MCF 10A (cell line): ENCODE results near the gene SFRP4. TPM values are rescaled to one million over a fixed set of nuclear protein-coding genes. Genes with fewer than 3 reads are reported as not detected.

ENCODE experiments used
- BruUV-seq: library from RNA; stranded (reverse); fragments of 400-500 nt; replicated peaks from 2 replicates; lab custom pipeline; 2021; lab: Mats Ljungman, UMichigan
- CTCF ChIA-PET: fragments of 300-600 bp; sonication (Branson Sonifier 250); formaldehyde crosslinking; extraction: SDS; loops from one replicate; lab custom pipeline; 2021; ENCODE audit warnings: antibody characterized with exemption, inconsistent platforms; lab: Yijun Ruan, JAX
- POLR2A ChIA-PET: fragments of 300-600, 350-650 bp; sonication (Branson Sonifier 250); formaldehyde crosslinking; extraction: SDS; loops from one replicate; lab custom pipeline; 2020; ENCODE audit warnings: antibody characterized with exemption, inconsistent platforms; lab: Yijun Ruan, JAX
- DNase-seq: peaks from one replicate; pipeline ENCODE4 v3.0.0-alpha.2; 2018; ENCODE audit not compliant: unreplicated experiment
- H3K27ac Mint-ChIP-seq: one replicate; pipeline ENCODE4 v1.8.0; 2022; ENCODE audit warnings: mild to moderate bottlenecking, low read depth, mixed read lengths; ENCODE audit not compliant: unreplicated experiment
- H3K27me3 Mint-ChIP-seq: one replicate; pipeline ENCODE4 v1.8.0; 2022; ENCODE audit warnings: mixed read lengths; ENCODE audit not compliant: insufficient read depth, unreplicated experiment
- H3K36me3 Mint-ChIP-seq: one replicate; pipeline ENCODE4 v1.8.0; 2022; ENCODE audit warnings: mild to moderate bottlenecking, moderate library complexity, mixed read lengths; ENCODE audit not compliant: insufficient read depth, unreplicated experiment
- H3K4me1 Mint-ChIP-seq: one replicate; pipeline ENCODE4 v1.8.0; 2022; ENCODE audit warnings: mixed read lengths; ENCODE audit not compliant: insufficient read depth, unreplicated experiment
- H3K4me3 Mint-ChIP-seq: one replicate; pipeline ENCODE4 v1.8.0; 2022; ENCODE audit warnings: mild to moderate bottlenecking, moderate library complexity, mixed read lengths; ENCODE audit not compliant: unreplicated experiment
- H3K9me3 Mint-ChIP-seq: one replicate; pipeline ENCODE4 v1.8.0; 2022; ENCODE audit warnings: mixed read lengths; ENCODE audit not compliant: unreplicated experiment
- intact Hi-C: fragments of 100-400 bp; cut with micrococcal nuclease; formaldehyde crosslinking; loops from 2 replicates; pipeline ENCODE4 v1.14.1; 2022
- total RNA-seq: library from RNA; stranded (reverse); gene quantifications from 2 replicates; pipeline ENCODE4 v1.2.3, GENCODE V29; 2022
- TF ChIP-seq, protein P1 (sequence below): fragments of 200-600 bp; IDR thresholded peaks from one replicate; pipeline ENCODE4 v1.8.0; 2022; ENCODE audit warnings: antibody characterized with exemption, mild to moderate bottlenecking; ENCODE audit not compliant: unreplicated experiment

The SFRP4 gene
- total RNA-seq, 1 experiment from 2014 or later: not detected

- CTCF ChIA-PET: interaction anchor here (1.0 kb wide), 1 partner anchor 748 kb away, joined by 6 read pairs; no protein-coding TSS in a partner anchor
- Mint-ChIP-seq H3K9me3 (no peaks in the 10 kb centered on the region), H3K27ac (no peak overlapping the region), H3K27me3 (peaks cover 12% of the 10 kb centered on the region), H3K4me1 (no peaks in the 10 kb centered on the region), H3K4me3 (no peak overlapping the region), H3K36me3 (no peaks in the 10 kb centered on the region)
- POLR2A ChIA-PET: no interaction called here
- TF ChIP-seq, protein P1, sequence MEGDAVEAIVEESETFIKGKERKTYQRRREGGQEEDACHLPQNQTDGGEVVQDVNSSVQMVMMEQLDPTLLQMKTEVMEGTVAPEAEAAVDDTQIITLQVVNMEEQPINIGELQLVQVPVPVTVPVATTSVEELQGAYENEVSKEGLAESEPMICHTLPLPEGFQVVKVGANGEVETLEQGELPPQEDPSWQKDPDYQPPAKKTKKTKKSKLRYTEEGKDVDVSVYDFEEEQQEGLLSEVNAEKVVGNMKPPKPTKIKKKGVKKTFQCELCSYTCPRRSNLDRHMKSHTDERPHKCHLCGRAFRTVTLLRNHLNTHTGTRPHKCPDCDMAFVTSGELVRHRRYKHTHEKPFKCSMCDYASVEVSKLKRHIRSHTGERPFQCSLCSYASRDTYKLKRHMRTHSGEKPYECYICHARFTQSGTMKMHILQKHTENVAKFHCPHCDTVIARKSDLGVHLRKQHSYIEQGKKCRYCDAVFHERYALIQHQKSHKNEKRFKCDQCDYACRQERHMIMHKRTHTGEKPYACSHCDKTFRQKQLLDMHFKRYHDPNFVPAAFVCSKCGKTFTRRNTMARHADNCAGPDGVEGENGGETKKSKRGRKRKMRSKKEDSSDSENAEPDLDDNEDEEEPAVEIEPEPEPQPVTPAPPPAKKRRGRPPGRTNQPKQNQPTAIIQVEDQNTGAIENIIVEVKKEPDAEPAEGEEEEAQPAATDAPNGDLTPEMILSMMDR: no peak
- no peak for DNase-seq
- no TSS peak for BruUV-seq
- intact Hi-C loops: no loop called here
These were observed 31.3 kb upstream of the SFRP4 start for GRCh38 chr7:37947941-37948210.

DNA sequence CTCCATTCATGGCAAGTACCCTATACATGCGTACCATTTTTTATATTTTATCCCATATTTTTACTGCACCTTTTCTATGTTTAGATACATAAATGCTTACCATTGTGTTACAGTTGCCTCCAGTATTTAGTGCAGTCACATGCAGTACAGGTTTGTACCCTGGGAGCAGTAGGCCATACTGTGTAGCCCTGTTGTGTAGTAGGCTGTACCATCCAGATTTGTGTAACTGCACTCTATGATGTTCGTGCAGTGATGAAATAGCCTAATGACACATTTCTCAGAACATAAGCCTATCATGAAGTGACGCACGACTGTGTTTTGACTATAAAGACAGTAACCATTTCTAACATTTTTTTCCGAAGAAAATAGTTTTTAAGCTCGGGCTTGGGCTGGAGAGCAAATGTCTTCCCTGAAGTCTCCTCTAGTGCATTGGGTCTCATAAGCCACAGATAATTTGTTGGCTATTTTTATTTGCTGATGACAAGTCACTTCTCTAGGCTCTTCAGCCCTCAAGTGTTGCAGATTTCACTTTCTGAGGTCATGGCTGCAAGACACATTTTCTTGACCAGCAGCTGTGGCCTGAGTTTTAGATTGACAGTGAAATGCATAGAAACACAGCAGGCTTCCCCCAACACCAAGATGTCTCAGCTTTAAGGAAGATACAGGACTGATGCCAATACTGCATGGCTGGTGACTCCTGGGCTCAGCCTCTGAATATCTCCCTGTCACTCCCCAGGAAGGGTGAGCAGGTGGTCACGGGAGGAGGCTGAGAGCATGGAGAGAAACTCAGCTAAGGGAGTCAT lies 30.7 kb upstream of the SFRP4 start:
- Mint-ChIP-seq H3K27me3 (peaks cover 12% of the 10 kb centered on the region), H3K4me1 (no peaks in the 10 kb centered on the region), H3K9me3 (no peaks in the 10 kb centered on the region), H3K36me3 (no peaks in the 10 kb centered on the region), H3K4me3 (no peak overlapping the region), H3K27ac (no peak overlapping the region)
- CTCF ChIA-PET: interaction anchor here (1.0 kb wide), 1 partner anchor 748 kb away, joined by 6 read pairs; no protein-coding TSS in a partner anchor
- TF ChIP-seq, protein P1: no peak
- POLR2A ChIA-PET: no interaction called here
- intact Hi-C loops: no loop called here
- DNase-seq: no peak
- no TSS peak for BruUV-seq

GRCh38 chr7:37945336-37945735 lies 28.7 kb upstream of the SFRP4 start:
- TF ChIP-seq, protein P1: no peak
- intact Hi-C loops: no loop called here
- Mint-ChIP-seq H3K4me1 (no peaks in the 10 kb centered on the region), H3K27ac (no peak overlapping the region), H3K27me3 (peaks cover 13% of the 10 kb centered on the region), H3K36me3 (no peaks in the 10 kb centered on the region), H3K4me3 (no peak overlapping the region), H3K9me3 (no peaks in the 10 kb centered on the region)
- POLR2A ChIA-PET: interaction anchor here (0.7 kb wide), 1 partner anchor 145 kb away, joined by 3 read pairs; no protein-coding TSS in a partner anchor
- CTCF ChIA-PET: no interaction called here
- no TSS peak for BruUV-seq
- DNase-seq: no peak

- H3K27me3 Mint-ChIP-seq: peaks cover 13% of the 10 kb centered on the region
- POLR2A ChIA-PET: no interaction called here
- H3K36me3 Mint-ChIP-seq: no peaks in the 10 kb centered on the region
- H3K4me1 Mint-ChIP-seq: no peaks in the 10 kb centered on the region
- intact Hi-C loops: no loop called here
- TF ChIP-seq, protein P1: no peak
- BruUV-seq: no TSS peak
- no peaks in the 10 kb centered on the region for H3K9me3 Mint-ChIP-seq
- DNase-seq: no peak
- H3K4me3 Mint-ChIP-seq: no peak overlapping the region
- CTCF ChIA-PET: no interaction called here
- no peak overlapping the region for H3K27ac Mint-ChIP-seq
These were observed 28.1 kb upstream of the SFRP4 start for GRCh38 chr7:37944737-37945054.
